ENCODE data around the gene KIF26B.

The KIF26B gene

GRCh38 chr1:245407983-245408382, 253.2 kb downstream of the KIF26B start:
- FAIRE-seq = no peak
- DNase-seq (ENCODE audit: insufficient read length, low spot score) = no peak

- FAIRE-seq (no peak), DNase-seq (ENCODE audit: insufficient read length, low spot score) (no peak)
These were observed 254.8 kb downstream of the KIF26B start for GRCh38 chr1:245409341-245410195.

- DNase-seq (ENCODE audit: insufficient read length, low spot score) (no peak), FAIRE-seq (no peak)
These were observed 256.7 kb downstream of the KIF26B start for GRCh38 chr1:245411245-245412036.

- DNase-seq (ENCODE audit: insufficient read length, low spot score) = no peak
These were observed 257.5 kb downstream of the KIF26B start for GRCh38 chr1:245412306-245412705.

GRCh38 chr1:245416781-245417180, 262.0 kb downstream of the KIF26B start:
- no peak for DNase-seq (ENCODE audit: insufficient read length, low spot score)
- no peak for FAIRE-seq

More at GRCh38 chr1:245412306-245412705, 257.5 kb downstream of the KIF26B start:
- FAIRE-seq = no peak

GRCh38 chr1:245418077-245418476, 263.3 kb downstream of the KIF26B start:
- DNase-seq (ENCODE audit: insufficient read length, low spot score) (no peak), FAIRE-seq (no peak)

GRCh38 chr1:245419461-245419978, 264.7 kb downstream of the KIF26B start:
- FAIRE-seq (no peak), DNase-seq (ENCODE audit: insufficient read length, low spot score) (no peak)

- DNase-seq (ENCODE audit: insufficient read length, low spot score) = no peak
- FAIRE-seq = no peak
These were observed 265.2 kb downstream of the KIF26B start for GRCh38 chr1:245419989-245420388.

- FAIRE-seq = no peak
- DNase-seq (ENCODE audit: insufficient read length, low spot score) = no peak
These were observed 266.1 kb downstream of the KIF26B start for GRCh38 chr1:245420926-245421325.

GRCh38 chr1:245428681-245429080, 273.9 kb downstream of the KIF26B start:
- no peak for DNase-seq (ENCODE audit: insufficient read length, low spot score)
- FAIRE-seq = no peak

GRCh38 chr1:245431706-245432105, 276.9 kb downstream of the KIF26B start:
- FAIRE-seq = no peak

GRCh38 chr1:245432228-245432875, 277.6 kb downstream of the KIF26B start:
- FAIRE-seq = no peak
- no peak for DNase-seq (ENCODE audit: insufficient read length, low spot score)

More at GRCh38 chr1:245431706-245432105, 276.9 kb downstream of the KIF26B start:
- no peak for DNase-seq (ENCODE audit: insufficient read length, low spot score)

- DNase-seq (ENCODE audit: insufficient read length, low spot score) = no peak
- no peak for FAIRE-seq
These were observed 278.8 kb downstream of the KIF26B start for GRCh38 chr1:245433561-245433960.

GRCh38 chr1:245434280-245434679, 279.5 kb downstream of the KIF26B start:
- DNase-seq (ENCODE audit: insufficient read length, low spot score) = no peak

GRCh38 chr1:245436407-245436806, 281.6 kb downstream of the KIF26B start:
- FAIRE-seq (no peak), DNase-seq (ENCODE audit: insufficient read length, low spot score) (no peak)

More at GRCh38 chr1:245434280-245434679, 279.5 kb downstream of the KIF26B start:
- no peak for FAIRE-seq

GRCh38 chr1:245437369-245438062, 282.7 kb downstream of the KIF26B start:
- no peak for FAIRE-seq
- no peak for DNase-seq (ENCODE audit: insufficient read length, low spot score)

GRCh38 chr1:245440922-245441321, 286.1 kb downstream of the KIF26B start:
- no peak for DNase-seq (ENCODE audit: insufficient read length, low spot score)

GRCh38 chr1:245441689-245442088, 286.9 kb downstream of the KIF26B start:
- DNase-seq (ENCODE audit: insufficient read length, low spot score) (no peak), FAIRE-seq (no peak)

More at GRCh38 chr1:245440922-245441321, 286.1 kb downstream of the KIF26B start:
- no peak for FAIRE-seq

GRCh38 chr1:245444147-245444828, 289.5 kb downstream of the KIF26B start:
- no peak for DNase-seq (ENCODE audit: insufficient read length, low spot score)
- no peak for FAIRE-seq

GRCh38 chr1:245444945-245445344, 290.2 kb downstream of the KIF26B start:
- FAIRE-seq (no peak), DNase-seq (ENCODE audit: insufficient read length, low spot score) (no peak)

Data from GM19239 (cell line).